Colonic mucosa (tissue), 4 donors: ENCODE results near the gene RBM39. TPM values are rescaled to one million over a fixed set of nuclear protein-coding genes. Genes with fewer than 3 reads are reported as not detected.

ENCODE experiments used
- DNase-seq: peaks from one replicate; pipeline ENCODE4 v3.0.0-alpha.2; 2020
- H3K27ac ChIP-seq: fragments of 200-600 bp; one replicate; pipeline ENCODE4 v1.8.0; 2021
- H3K27me3 ChIP-seq: fragments of 200-600 bp; one replicate; pipeline ENCODE4 v1.8.0; 2021
- H3K36me3 ChIP-seq: fragments of 200-600 bp; one replicate; pipeline ENCODE4 v1.8.0; 2021
- H3K4me1 ChIP-seq: fragments of 200-600 bp; one replicate; pipeline ENCODE4 v1.8.0; 2021; ENCODE audit warnings: mild to moderate bottlenecking
- H3K4me3 ChIP-seq: fragments of 200-600 bp; one replicate; pipeline ENCODE4 v1.8.0; 2021
- H3K9ac ChIP-seq, 2 donors: one replicate each; pipeline ENCODE4 v1.7.0; 2013; ENCODE audit warnings: control low read depth in 2 of 2, low read depth in 2 of 2, low read length in 2 of 2
- H3K9me3 ChIP-seq: fragments of 200-600 bp; one replicate; pipeline ENCODE4 v1.8.0; 2021
- CTCF ChIP-seq: fragments of 200-600 bp; IDR thresholded peaks from one replicate; pipeline ENCODE4 v1.8.0; 2022; ENCODE audit warnings: antibody characterized with exemption, mild to moderate bottlenecking
- intact Hi-C: fragments of 100-400 bp; cut with DNase I; formaldehyde crosslinking; loops from one replicate; pipeline ENCODE4 v1.14.1; 2022
- total RNA-seq, 2 donors: library from RNA; stranded (reverse); fragmentation: NEBNext Ultra II Directional in 1 of 2; extraction: Animal tissue kit (Norgen Biotek cat#: 25700) in 1 of 2; gene quantifications; one replicate each; pipeline ENCODE4 v1.2.1, GENCODE V29; 2021
- donor health status: healthy.
- donor health status: DM: no; HTN: no; CAD: no.
- donor health status: DM: no; HTN: no; CAD: no.

RBM39 gene
- total RNA-seq, 2 donors from 2014 or later = 228 to 248 TPM

- H3K4me1 ChIP-seq = peaks cover 12% of the 10 kb centered on the region
Observed at GRCh38 chr20:35737865-35738333, 4.2 kb downstream of the RBM39 start.

GRCh38 chr20:35735826-35736470 lies 6.1 kb downstream of the RBM39 start:
- intact Hi-C loops = no loop called here
- Histone ChIP-seq H3K27ac (no peak overlapping the region), H3K36me3 (peaks cover 54% of the 10 kb centered on the region), H3K27me3 (no peaks in the 10 kb centered on the region), H3K4me1 (peaks cover 12% of the 10 kb centered on the region), H3K4me3 (no peak overlapping the region), H3K9me3 (no peaks in the 10 kb centered on the region), H3K9ac (no peak overlapping the region)
- no peak for DNase-seq
- TF ChIP-seq CTCF = no peak

More at GRCh38 chr20:35737865-35738333, 4.2 kb downstream of the RBM39 start:
- no peak overlapping the region for H3K27ac ChIP-seq
- no peaks in the 10 kb centered on the region for H3K9me3 ChIP-seq
- H3K36me3 ChIP-seq = peaks cover 45% of the 10 kb centered on the region
- intact Hi-C loops = no loop called here
- no peak overlapping the region for H3K4me3 ChIP-seq
- H3K9ac ChIP-seq = no peak overlapping the region
- no peak for TF ChIP-seq CTCF
- DNase-seq = no peak
- H3K27me3 ChIP-seq = no peaks in the 10 kb centered on the region

GRCh38 chr20:35734777-35735649 lies 7.0 kb downstream of the RBM39 start:
- Histone ChIP-seq H3K9ac (no peak overlapping the region), H3K36me3 (peaks cover 54% of the 10 kb centered on the region), H3K27ac (no peak overlapping the region), H3K9me3 (no peaks in the 10 kb centered on the region), H3K27me3 (no peaks in the 10 kb centered on the region), H3K4me3 (no peak overlapping the region), H3K4me1 (peaks cover 8% of the 10 kb centered on the region)
- intact Hi-C loops = no loop called here
- no peak for TF ChIP-seq CTCF
- no peak for DNase-seq

GRCh38 chr20:35734374-35734773 lies 7.7 kb downstream of the RBM39 start:
- H3K4me3 ChIP-seq = no peak overlapping the region

GRCh38 chr20:35732644-35732982 lies 9.4 kb downstream of the RBM39 start:
- H3K4me1 ChIP-seq = no peaks in the 10 kb centered on the region
- no peak overlapping the region for H3K27ac ChIP-seq
- H3K36me3 ChIP-seq = peaks cover 55% of the 10 kb centered on the region
- H3K9ac ChIP-seq = no peak overlapping the region
- H3K27me3 ChIP-seq = no peaks in the 10 kb centered on the region
- no peak for DNase-seq
- intact Hi-C loops = no loop called here
- TF ChIP-seq CTCF = no peak
- no peak overlapping the region for H3K4me3 ChIP-seq
- no peaks in the 10 kb centered on the region for H3K9me3 ChIP-seq

More at GRCh38 chr20:35734374-35734773, 7.7 kb downstream of the RBM39 start:
- H3K4me1 ChIP-seq = peaks cover 7% of the 10 kb centered on the region
- peaks cover 56% of the 10 kb centered on the region for H3K36me3 ChIP-seq
- H3K27me3 ChIP-seq = no peaks in the 10 kb centered on the region
- no peak for TF ChIP-seq CTCF
- intact Hi-C loops = no loop called here
- no peak for DNase-seq
- no peak overlapping the region for H3K9ac ChIP-seq
- H3K27ac ChIP-seq = no peak overlapping the region
- no peaks in the 10 kb centered on the region for H3K9me3 ChIP-seq
